Caco-2 (cell line): ENCODE results near the gene STARD4. TPM values are rescaled to one million over a fixed set of nuclear protein-coding genes. Genes with fewer than 3 reads are reported as not detected.

Experiments
- BruUV-seq: library from RNA; stranded (reverse); fragments of 400-500 nt; replicated peaks from 2 replicates; lab custom pipeline; 2021; lab: Mats Ljungman, UMichigan
- CTCF ChIA-PET: fragments of 300-600 bp; sonication (Branson Sonifier 250); formaldehyde crosslinking; loops from one replicate; lab custom pipeline; 2022; ENCODE audit warnings: antibody characterized with exemption; lab: Charles Lee
- POLR2A ChIA-PET: fragments of 300-600 bp; sonication (Branson Sonifier 250); formaldehyde crosslinking; loops from one replicate; lab custom pipeline; 2022; ENCODE audit warnings: antibody characterized with exemption; lab: Charles Lee
- DNase-seq, 2 experiments: peaks; one replicate each; pipeline versions ENCODE4 v3.0.0 to v3.0.0-alpha.2; 2020 to 2022
- H3K27me3 ChIP-seq: replicated peaks from 2 replicates; pipeline ENCODE4 v1.6.0; 2011; ENCODE audit warnings: low read length; ENCODE audit not compliant: control insufficient read depth, insufficient read depth
- H3K36me3 ChIP-seq: 2 replicates; pipeline ENCODE4 v1.5.1; 2011; ENCODE audit warnings: low read length; ENCODE audit not compliant: control insufficient read depth, insufficient read depth
- H3K4me1 ChIP-seq: fragments of 250-450 bp; sonication (Bioruptor Pico); 2 replicates; pipeline ENCODE4 v1.5.1; 2020; ENCODE audit warnings: mild to moderate bottlenecking
- H3K4me3 ChIP-seq: 2 replicates; pipeline ENCODE4 v1.5.1; 2011; ENCODE audit warnings: low read depth, mild to moderate bottlenecking, control low read depth, low read length
- H3K9me3 ChIP-seq: fragments of 250-450 bp; sonication (Bioruptor Pico); 2 replicates; pipeline ENCODE4 v1.5.1; 2020; ENCODE audit warnings: mild to moderate bottlenecking, moderate library complexity
- H3K27ac Mint-ChIP-seq: one replicate; pipeline ENCODE4 v1.8.0; 2022; ENCODE audit warnings: mixed read lengths; ENCODE audit not compliant: unreplicated experiment
- H3K27me3 Mint-ChIP-seq: one replicate; pipeline ENCODE4 v1.8.0; 2022; ENCODE audit warnings: mixed read lengths; ENCODE audit not compliant: insufficient read depth, unreplicated experiment
- H3K36me3 Mint-ChIP-seq: one replicate; pipeline ENCODE4 v1.8.0; 2022; ENCODE audit warnings: mild to moderate bottlenecking, mixed read lengths; ENCODE audit not compliant: insufficient read depth, unreplicated experiment
- H3K4me1 Mint-ChIP-seq: one replicate; pipeline ENCODE4 v1.8.0; 2022; ENCODE audit warnings: low read depth, mixed read lengths; ENCODE audit not compliant: unreplicated experiment
- H3K4me3 Mint-ChIP-seq: one replicate; pipeline ENCODE4 v1.8.0; 2022; ENCODE audit warnings: mild to moderate bottlenecking, moderate library complexity, mixed read lengths; ENCODE audit not compliant: unreplicated experiment
- H3K9me3 Mint-ChIP-seq: one replicate; pipeline ENCODE4 v1.8.0; 2022; ENCODE audit warnings: mixed read lengths; ENCODE audit not compliant: unreplicated experiment
- CTCF ChIP-seq, 2 experiments: fragments of 200-600 bp in 1 of 2; IDR thresholded peaks; 1 replicate in 1 of 2; 2 replicates in 1 of 2; pipeline versions ENCODE4 v1.5.1 to v1.8.0; 2011 to 2022; ENCODE audit warnings: antibody characterized with exemption in 1 of 2, control low read depth in 1 of 2, inconsistent platforms in 1 of 2, low read depth in 1 of 2, low read length in 1 of 2, mild to moderate bottlenecking in 1 of 2, moderate library complexity in 1 of 2; ENCODE audit not compliant: insufficient read depth in 1 of 2, severe bottlenecking in 1 of 2, unreplicated experiment in 1 of 2
- intact Hi-C: fragments of 100-400 bp; cut with micrococcal nuclease; formaldehyde crosslinking; loops from one replicate; pipeline ENCODE4 v1.10.0; 2022; ENCODE audit not compliant: unreplicated experiment
- total RNA-seq: library from RNA; stranded (reverse); gene quantifications from 2 replicates; pipeline ENCODE4 v1.2.3, GENCODE V29; 2022

The STARD4 gene
- total RNA-seq, 1 experiment from 2014 or later: 113 TPM

DNA sequence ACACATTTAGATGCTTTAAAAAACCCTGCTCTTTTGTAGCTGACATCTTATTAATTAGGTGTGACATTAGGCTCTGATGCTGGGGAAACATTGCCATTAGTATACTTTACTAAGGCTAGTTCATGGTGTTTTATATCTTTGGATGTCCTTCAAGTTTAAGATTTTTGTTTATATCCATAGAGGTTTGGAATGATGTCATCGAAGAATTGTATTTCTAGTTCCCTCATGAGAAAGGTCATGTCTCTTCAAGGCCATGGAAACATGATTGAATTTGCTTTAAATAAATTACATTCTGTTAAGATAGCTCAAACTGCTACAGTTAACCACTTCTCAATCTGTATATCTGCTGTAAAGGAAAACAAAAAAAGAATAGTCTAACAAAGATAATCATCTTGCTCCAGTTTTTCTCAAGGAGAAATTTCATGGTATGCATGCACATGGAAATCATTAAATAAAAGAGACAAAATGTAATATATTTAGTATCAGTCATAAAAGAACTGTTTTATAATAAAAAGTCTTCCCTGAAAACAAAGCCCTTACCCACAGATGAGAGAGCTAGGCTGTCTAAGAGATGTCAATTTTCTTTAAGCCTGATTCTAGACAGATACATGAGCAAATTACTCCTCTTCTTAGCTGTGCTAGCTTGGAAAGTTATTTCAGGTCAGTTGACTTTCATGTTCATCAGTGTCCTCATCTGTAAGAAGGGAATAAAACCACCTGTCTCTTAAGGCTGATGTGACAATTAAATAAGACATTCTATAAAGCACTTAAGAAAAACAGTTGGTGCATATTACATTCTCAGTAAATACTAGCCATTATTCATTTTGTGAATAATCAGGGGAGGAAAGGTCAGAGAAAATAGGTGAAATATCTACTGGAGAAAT, 25.0 kb upstream of the STARD4 start:
- Mint-ChIP-seq H3K36me3 (no peaks in the 10 kb centered on the region), H3K27me3 (peaks cover 6% of the 10 kb centered on the region), H3K27ac (no peak overlapping the region), H3K4me3 (no peak overlapping the region), H3K9me3 (peaks cover 18% of the 10 kb centered on the region), H3K4me1 (no peaks in the 10 kb centered on the region)
- intact Hi-C loops: no loop called here
- Histone ChIP-seq H3K27me3 (no peaks in the 10 kb centered on the region), H3K4me3 (no peak overlapping the region), H3K9me3 (no peaks in the 10 kb centered on the region), H3K4me1 (no peaks in the 10 kb centered on the region), H3K36me3 (no peaks in the 10 kb centered on the region)
- POLR2A ChIA-PET: no interaction called here
- BruUV-seq: no TSS peak
- DNase-seq: no peak
- CTCF ChIA-PET: no interaction called here
- no peak for TF ChIP-seq CTCF (IDR thresholded peaks at IDR 0.05; ENCODE audit: insufficient read depth in 1 of 2, low read depth in 1 of 2, low read length in 1 of 2, severe bottlenecking in 1 of 2, unreplicated experiment in 1 of 2)

DNA sequence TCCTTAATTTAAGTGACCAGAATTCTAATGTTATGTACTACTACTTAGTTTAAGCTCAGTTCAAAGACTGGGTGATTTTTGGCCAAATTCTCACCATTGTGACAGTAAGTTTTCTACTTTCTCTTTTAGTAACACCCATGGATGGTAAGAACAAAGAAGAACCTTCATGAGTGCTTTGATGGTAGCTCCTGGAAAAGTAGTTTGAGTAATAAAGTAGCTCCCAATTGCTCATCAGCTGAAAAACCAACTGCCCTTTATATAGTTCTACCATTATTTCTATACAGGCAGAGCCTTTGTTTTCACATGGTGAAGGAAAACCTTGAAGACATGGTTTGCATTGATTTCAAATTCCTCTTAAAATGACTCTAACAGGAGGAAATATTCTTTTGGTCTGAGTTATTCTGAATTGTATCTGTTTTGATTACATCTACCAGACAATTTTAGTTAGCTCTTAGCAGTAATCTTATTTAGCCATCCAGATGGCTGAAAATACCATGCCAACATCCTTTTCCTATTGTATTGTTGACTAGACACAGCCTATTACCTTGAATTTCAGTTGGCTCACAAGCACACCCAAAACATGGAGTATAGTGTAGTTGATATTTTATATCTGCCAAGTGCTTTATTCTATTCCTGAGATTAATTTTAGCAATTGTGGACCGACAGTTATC, 23.7 kb upstream of the STARD4 start:
- no peaks in the 10 kb centered on the region for H3K27me3 ChIP-seq
- Mint-ChIP-seq H3K36me3 (no peaks in the 10 kb centered on the region), H3K9me3 (peaks cover 18% of the 10 kb centered on the region), H3K4me3 (no peak overlapping the region), H3K4me1 (peaks cover under 1% of the 10 kb centered on the region), H3K27ac (no peak overlapping the region), H3K27me3 (peaks cover 6% of the 10 kb centered on the region)
- BruUV-seq: no TSS peak
- no peak for TF ChIP-seq CTCF (IDR thresholded peaks at IDR 0.05; ENCODE audit: insufficient read depth in 1 of 2, low read depth in 1 of 2, low read length in 1 of 2, severe bottlenecking in 1 of 2, unreplicated experiment in 1 of 2)
- ChIA-PET POLR2A (no interaction called here), CTCF (no interaction called here)
- H3K4me1 ChIP-seq: peaks cover 6% of the 10 kb centered on the region
- intact Hi-C loops: no loop called here
- no peaks in the 10 kb centered on the region for H3K36me3 ChIP-seq
- no peaks in the 10 kb centered on the region for H3K9me3 ChIP-seq
- no peak overlapping the region for H3K4me3 ChIP-seq
- no peak for DNase-seq

DNA sequence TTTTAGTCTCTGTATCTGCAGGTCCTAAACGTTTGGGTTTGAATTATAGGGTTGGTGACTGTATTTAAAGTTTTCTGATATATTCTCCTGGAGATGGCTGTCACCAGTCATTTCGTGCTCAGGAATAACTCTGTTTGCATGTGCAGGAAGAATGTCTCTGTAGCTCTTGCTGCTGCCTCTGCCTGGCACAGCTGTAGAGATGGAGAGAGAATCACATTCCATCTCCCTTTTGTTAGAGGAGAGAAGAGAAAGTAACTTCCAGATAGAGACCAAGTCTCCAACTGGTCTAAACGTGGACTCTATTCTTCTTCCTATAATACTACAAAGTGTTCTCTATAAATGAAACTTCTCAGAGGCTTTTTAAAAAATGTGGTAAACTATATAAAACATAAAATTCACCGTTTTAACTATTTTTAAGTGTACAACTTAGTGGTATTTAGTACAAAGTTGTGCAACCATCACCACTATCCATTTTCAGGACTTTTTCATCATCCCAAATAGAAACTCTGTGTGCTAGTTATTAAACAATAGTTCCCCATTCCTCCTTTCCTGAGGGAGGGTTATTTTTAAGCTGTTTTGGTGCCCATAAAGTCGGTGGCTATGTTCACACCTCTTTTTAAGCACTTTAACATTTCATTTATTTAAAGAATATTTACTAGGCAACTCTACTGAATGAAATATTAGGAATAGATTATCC, 20.7 kb upstream of the STARD4 start:
- H3K4me3 ChIP-seq: no peak overlapping the region
- no peaks in the 10 kb centered on the region for H3K27me3 ChIP-seq
- peaks cover 9% of the 10 kb centered on the region for H3K4me1 ChIP-seq
- no peak for TF ChIP-seq CTCF (IDR thresholded peaks at IDR 0.05; ENCODE audit: insufficient read depth in 1 of 2, low read depth in 1 of 2, low read length in 1 of 2, severe bottlenecking in 1 of 2, unreplicated experiment in 1 of 2)
- Mint-ChIP-seq H3K9me3 (peaks cover 18% of the 10 kb centered on the region), H3K36me3 (peaks cover 10% of the 10 kb centered on the region), H3K27ac (no peak overlapping the region), H3K4me3 (no peak overlapping the region), H3K27me3 (no peaks in the 10 kb centered on the region), H3K4me1 (peaks cover 12% of the 10 kb centered on the region)
- ChIA-PET POLR2A (no interaction called here), CTCF (no interaction called here)
- no peaks in the 10 kb centered on the region for H3K36me3 ChIP-seq
- H3K9me3 ChIP-seq: no peaks in the 10 kb centered on the region
- DNase-seq: no peak
- BruUV-seq: no TSS peak
- intact Hi-C loops: loop anchor here (5.0 kb wide), 1 partner anchor 614 kb away; no protein-coding TSS in a partner anchor
